ENCODE data around the gene HNF1A.

Gene HNF1A

GRCh38 chr12:120971299-120972180 is 6.8 kb upstream of the HNF1A start:
- Histone ChIP-seq H3K9ac (ENCODE audit: low read depth, low read length) (no peak overlapping the region), H3K9me3 (ENCODE audit: control insufficient read depth, insufficient read depth, low read length) (no peaks in the 10 kb centered on the region)

DNA sequence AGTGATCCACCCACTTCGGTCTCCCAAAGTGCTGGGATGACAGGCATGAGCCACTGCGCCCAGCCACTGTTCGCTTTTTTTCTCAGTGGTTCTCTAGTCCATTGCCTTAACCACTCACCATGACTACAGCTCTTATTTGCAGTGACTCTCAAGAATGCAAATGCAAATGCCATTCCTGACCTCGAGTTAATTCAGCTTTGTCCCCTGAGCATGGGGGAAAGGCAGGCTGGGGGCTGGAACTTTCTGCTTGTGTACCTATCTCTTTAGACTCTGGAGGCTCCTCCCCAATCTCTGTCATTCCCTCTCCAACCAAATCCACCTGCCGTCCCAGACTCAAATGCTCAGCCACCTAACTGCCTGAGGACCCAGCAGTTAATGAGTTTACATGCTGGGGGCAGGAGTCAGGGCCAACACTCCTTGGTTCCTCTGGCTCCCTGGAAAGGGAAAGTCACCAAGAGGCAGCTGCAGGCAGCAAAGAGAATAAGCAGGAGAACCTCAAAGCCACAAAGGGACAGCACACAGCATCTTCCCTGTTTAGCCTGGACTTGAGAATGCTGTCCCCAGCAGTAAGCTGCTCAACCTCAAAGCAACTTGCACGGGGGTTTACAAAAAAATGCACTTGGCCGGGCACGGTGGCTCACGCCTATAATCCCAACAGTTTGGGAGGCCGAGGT is 5.3 kb upstream of the HNF1A start:
- Histone ChIP-seq H3K9ac (ENCODE audit: low read depth, low read length) (no peak overlapping the region), H3K36me3 (ENCODE audit: insufficient read depth, low read length) (no peaks in the 10 kb centered on the region), H3K4me1 (ENCODE audit: insufficient read depth, low read length) (no peaks in the 10 kb centered on the region; the same call in 1 of the 2 replicates), H3K9me3 (ENCODE audit: control insufficient read depth, insufficient read depth, low read length) (no peaks in the 10 kb centered on the region)

More at GRCh38 chr12:120971299-120972180, 6.8 kb upstream of the HNF1A start:
- Histone ChIP-seq H3K36me3 (ENCODE audit: insufficient read depth, low read length) (no peaks in the 10 kb centered on the region), H3K4me1 (ENCODE audit: insufficient read depth, low read length) (no peaks in the 10 kb centered on the region; the same call in 1 of the 2 replicates)

GRCh38 chr12:120977531-120978295 is 630 bp upstream of the HNF1A start:
- H3K36me3 ChIP-seq (ENCODE audit: insufficient read depth, low read length), result no peaks in the 10 kb centered on the region
- H3K9ac ChIP-seq (ENCODE audit: low read depth, low read length), result no peak overlapping the region
- no peaks in the 10 kb centered on the region; the same call in 1 of the 2 replicates for H3K4me1 ChIP-seq (ENCODE audit: insufficient read depth, low read length)

DNA sequence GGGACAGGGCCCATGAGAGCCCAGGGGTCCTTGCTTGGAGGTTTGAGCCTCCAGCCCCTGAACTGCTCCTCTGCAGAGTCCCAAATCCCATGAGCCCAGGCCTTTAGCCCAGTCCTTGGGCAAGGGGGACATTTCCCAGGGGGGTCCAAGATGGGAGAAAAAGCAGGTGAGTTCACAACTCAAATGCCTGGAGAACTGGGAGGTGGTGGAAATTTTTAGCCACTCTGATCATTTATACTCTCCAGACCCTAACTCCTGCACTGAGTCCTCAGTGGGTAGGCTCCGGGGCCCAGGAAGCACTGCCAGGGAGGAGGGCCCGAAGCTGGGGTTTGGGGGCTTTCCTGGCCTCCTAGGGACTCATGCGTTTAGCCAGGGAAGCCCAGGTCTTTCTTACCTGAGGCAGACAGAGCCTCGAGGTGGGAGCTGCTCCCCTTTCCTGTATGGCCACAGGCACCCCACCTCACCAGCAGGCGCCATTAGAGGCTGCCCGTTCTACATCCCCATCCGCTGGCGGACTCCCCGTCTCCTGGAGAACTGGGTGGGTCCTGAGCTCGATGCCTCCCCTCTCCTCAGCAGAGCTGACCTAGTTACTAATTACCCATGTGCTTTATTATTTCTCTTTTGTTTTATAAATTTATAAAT is 998 bp downstream of the HNF1A start:
- Histone ChIP-seq H3K4me1 (ENCODE audit: insufficient read depth, low read length) (peaks cover 5% of the 10 kb centered on the region; the same call in 1 of the 2 replicates), H3K9ac (ENCODE audit: low read depth, low read length) (no peak overlapping the region), H3K9me3 (ENCODE audit: control insufficient read depth, insufficient read depth, low read length) (no peaks in the 10 kb centered on the region)

More at GRCh38 chr12:120977531-120978295, 630 bp upstream of the HNF1A start:
- H3K9me3 ChIP-seq (ENCODE audit: control insufficient read depth, insufficient read depth, low read length), result no peaks in the 10 kb centered on the region

DNA sequence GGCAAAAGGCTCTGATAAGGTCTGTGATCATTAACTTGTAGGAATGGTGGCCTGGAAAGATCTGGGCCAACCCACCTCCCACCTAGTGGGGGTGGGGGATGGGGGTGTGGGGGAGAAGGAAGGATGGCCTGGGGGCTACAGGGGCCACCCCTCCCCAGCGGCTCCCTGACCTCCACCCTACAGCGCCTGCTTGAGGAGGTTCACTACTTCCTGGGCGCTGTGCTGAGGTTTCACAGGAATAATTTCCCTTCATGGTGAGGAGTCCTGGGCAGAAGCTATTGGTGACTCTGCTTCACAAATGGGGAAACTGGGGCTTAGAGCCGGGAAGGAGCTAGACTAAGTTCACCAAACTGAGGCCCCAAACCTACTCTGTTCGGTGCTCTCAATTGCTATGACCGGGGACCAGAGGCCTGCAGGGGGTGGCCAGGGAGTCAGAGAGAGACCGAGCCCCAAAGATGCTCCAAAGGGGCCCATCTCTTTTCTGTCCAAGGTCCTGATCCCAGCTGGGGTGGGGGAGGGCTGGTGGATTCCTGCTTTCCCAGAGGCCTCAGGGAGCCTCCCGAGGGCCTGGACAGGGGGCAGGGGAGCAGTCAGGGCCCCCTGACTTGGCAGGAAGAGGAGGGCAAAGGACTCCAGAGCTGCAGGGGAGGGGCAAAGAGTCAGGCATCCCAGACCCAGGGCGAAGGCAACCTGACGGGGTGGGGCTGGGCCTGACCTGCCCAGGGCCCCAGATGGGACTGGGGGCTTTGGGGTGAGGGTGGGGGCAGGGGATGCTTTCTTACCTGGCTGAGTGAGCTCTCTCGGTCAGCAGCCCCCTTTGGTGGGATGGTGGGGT is 1.7 kb downstream of the HNF1A start:
- Histone ChIP-seq H3K4me1 (ENCODE audit: insufficient read depth, low read length) (peaks cover 6% of the 10 kb centered on the region; the same call in 1 of the 2 replicates), H3K9ac (ENCODE audit: low read depth, low read length) (no peak overlapping the region), H3K36me3 (ENCODE audit: insufficient read depth, low read length) (no peaks in the 10 kb centered on the region), H3K9me3 (ENCODE audit: control insufficient read depth, insufficient read depth, low read length) (no peaks in the 10 kb centered on the region)

More for the DNA sequence above, 998 bp downstream of the HNF1A start:
- no peaks in the 10 kb centered on the region for H3K36me3 ChIP-seq (ENCODE audit: insufficient read depth, low read length)

- Histone ChIP-seq H3K9ac (ENCODE audit: low read depth, low read length) (no peak overlapping the region), H3K36me3 (ENCODE audit: insufficient read depth, low read length) (no peaks in the 10 kb centered on the region), H3K4me1 (ENCODE audit: insufficient read depth, low read length) (peaks cover 6% of the 10 kb centered on the region; the same call in 1 of the 2 replicates), H3K9me3 (ENCODE audit: control insufficient read depth, insufficient read depth, low read length) (no peaks in the 10 kb centered on the region)
Observed at GRCh38 chr12:120980800-120981368, 2.5 kb downstream of the HNF1A start.

- no peak overlapping the region for H3K9ac ChIP-seq (ENCODE audit: low read depth, low read length)
- peaks cover 6% of the 10 kb centered on the region; the same call in 1 of the 2 replicates for H3K4me1 ChIP-seq (ENCODE audit: insufficient read depth, low read length)
- H3K36me3 ChIP-seq (ENCODE audit: insufficient read depth, low read length), result no peaks in the 10 kb centered on the region
- H3K9me3 ChIP-seq (ENCODE audit: control insufficient read depth, insufficient read depth, low read length), result no peaks in the 10 kb centered on the region
Observed at GRCh38 chr12:120981407-120981941, 3.1 kb downstream of the HNF1A start.

DNA sequence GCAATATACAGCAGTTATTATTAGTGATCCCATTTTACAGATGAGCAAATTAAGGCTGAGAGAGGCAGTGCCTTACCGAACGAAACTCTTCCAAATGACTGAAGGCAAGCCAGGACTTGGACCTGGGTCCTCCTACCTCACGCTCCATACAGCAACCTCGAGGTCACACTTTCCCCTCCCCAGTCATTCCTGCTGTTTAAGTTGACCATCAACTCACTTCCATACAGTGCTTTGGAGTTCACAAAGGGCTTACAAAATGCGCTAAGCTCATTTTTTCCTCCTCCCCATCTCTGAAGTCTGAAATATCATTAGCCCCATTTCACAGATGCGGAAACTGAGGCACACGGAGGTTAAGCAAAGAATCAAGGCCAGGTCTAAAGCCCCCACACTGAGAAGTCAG is 4.3 kb downstream of the HNF1A start:
- Histone ChIP-seq H3K4me1 (ENCODE audit: insufficient read depth, low read length) (peaks cover 6% of the 10 kb centered on the region; the same call in 1 of the 2 replicates), H3K9me3 (ENCODE audit: control insufficient read depth, insufficient read depth, low read length) (no peaks in the 10 kb centered on the region), H3K36me3 (ENCODE audit: insufficient read depth, low read length) (no peaks in the 10 kb centered on the region), H3K9ac (ENCODE audit: low read depth, low read length) (no peak overlapping the region)

DNA sequence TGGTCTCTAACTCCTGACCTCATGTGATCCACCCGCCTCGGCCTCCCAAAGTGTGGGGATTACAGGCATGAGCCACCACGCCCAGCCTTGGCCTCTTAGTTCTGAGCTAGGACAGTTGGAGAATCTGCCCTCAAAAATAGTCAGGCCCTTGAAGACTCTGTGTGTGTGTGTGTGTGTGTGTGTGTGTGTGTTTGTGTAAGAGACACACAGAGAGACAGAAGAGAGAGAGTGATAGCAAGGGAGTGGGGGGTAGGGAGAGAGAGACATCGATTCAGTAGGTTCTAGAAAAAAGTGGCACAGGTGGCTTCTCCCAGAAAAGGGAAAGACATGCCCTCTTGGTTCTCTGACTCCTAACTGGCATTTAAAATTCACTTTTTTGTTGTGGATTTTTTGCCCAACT is 5.4 kb downstream of the HNF1A start:
- peaks cover 6% of the 10 kb centered on the region; the same call in 1 of the 2 replicates for H3K4me1 ChIP-seq (ENCODE audit: insufficient read depth, low read length)
- no peaks in the 10 kb centered on the region for H3K9me3 ChIP-seq (ENCODE audit: control insufficient read depth, insufficient read depth, low read length)
- no peak overlapping the region for H3K9ac ChIP-seq (ENCODE audit: low read depth, low read length)
- H3K36me3 ChIP-seq (ENCODE audit: insufficient read depth, low read length), result no peaks in the 10 kb centered on the region

- H3K4me1 ChIP-seq (ENCODE audit: insufficient read depth, low read length), result peaks cover 6% of the 10 kb centered on the region; the same call in 1 of the 2 replicates
- H3K9me3 ChIP-seq (ENCODE audit: control insufficient read depth, insufficient read depth, low read length), result no peaks in the 10 kb centered on the region
- H3K9ac ChIP-seq (ENCODE audit: low read depth, low read length), result no peak overlapping the region
- no peaks in the 10 kb centered on the region for H3K36me3 ChIP-seq (ENCODE audit: insufficient read depth, low read length)
Observed at GRCh38 chr12:120984351-120984898, 6.1 kb downstream of the HNF1A start.

- 0 out of 2 replicates have a peak, but pooled peaks cover 6% of the 10 kb centered on the region for H3K4me1 ChIP-seq (ENCODE audit: insufficient read depth, low read length)
- H3K9me3 ChIP-seq (ENCODE audit: control insufficient read depth, insufficient read depth, low read length), result no peaks in the 10 kb centered on the region
- no peaks in the 10 kb centered on the region for H3K36me3 ChIP-seq (ENCODE audit: insufficient read depth, low read length)
- H3K9ac ChIP-seq (ENCODE audit: low read depth, low read length), result no peak overlapping the region
Observed at GRCh38 chr12:120988234-120988633, 9.9 kb downstream of the HNF1A start.

- H3K9me3 ChIP-seq (ENCODE audit: control insufficient read depth, insufficient read depth, low read length), result no peaks in the 10 kb centered on the region
- H3K4me1 ChIP-seq (ENCODE audit: insufficient read depth, low read length), result 0 out of 2 replicates have a peak, but pooled peaks cover 6% of the 10 kb centered on the region
- H3K36me3 ChIP-seq (ENCODE audit: insufficient read depth, low read length), result no peaks in the 10 kb centered on the region
- H3K9ac ChIP-seq (ENCODE audit: low read depth, low read length), result no peak overlapping the region
Observed at GRCh38 chr12:120988658-120989057, 10.3 kb downstream of the HNF1A start.
